HG02610 (cell line): ENCODE results near the gene STX11.
"Not testable (repeated sequence)": the region's sequence is repeated elsewhere in the genome, so short reads cannot be mapped to it uniquely, and the experiment has no call there.

Source experiments
- ATAC-seq: cut with Tn5 transposase; IDR thresholded peaks from one replicate; pipeline ENCODE4 v1.9.1; 2021; ENCODE audit warnings: mild to moderate bottlenecking, moderate library complexity; ENCODE audit not compliant: unreplicated experiment

Gene STX11

DNA sequence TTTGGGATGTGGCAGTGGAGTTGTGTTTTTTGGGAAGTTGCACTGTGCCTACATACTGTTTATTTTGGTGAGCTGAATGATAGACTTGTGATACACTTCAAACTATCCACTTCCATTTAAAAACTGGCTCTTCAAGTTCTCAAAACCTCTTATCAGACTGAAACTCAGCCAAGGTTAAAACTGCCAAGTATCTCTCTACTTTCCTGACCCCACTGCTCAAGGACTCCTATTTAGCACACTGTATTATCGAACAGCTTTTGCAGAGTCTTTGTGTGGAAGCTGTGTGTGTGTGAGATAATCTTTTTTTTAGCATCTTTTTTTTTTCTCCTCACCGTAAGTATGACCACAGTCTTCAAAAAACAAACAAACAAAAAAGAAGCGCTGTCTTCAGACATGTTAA lies 21.1 kb downstream of the STX11 start:
- no peak for ATAC-seq

GRCh38 chr6:144174006-144174405 lies 23.7 kb downstream of the STX11 start:
- ATAC-seq, result no peak

- ATAC-seq, result no peak
These were observed 25.7 kb downstream of the STX11 start for GRCh38 chr6:144176043-144176442.

DNA sequence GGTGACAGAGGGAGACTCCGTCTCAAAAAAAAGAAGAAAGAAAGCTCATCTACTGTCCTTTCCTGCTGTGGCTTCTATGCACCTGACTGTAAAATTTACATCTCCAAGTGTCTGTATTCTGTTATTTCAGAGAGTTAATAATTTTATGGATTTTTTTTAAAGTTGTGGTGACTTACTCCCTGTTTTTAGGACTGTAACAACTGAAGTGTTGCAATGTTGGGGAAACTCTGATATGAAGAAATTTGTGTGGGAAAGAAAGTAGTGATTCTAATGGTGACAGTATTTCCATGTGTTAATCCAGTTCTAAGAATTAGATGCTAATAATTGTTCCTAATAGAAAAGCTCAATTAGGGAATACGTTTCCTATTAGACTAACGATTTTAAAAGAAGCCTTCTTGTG lies 27.4 kb downstream of the STX11 start:
- no peak for ATAC-seq

DNA sequence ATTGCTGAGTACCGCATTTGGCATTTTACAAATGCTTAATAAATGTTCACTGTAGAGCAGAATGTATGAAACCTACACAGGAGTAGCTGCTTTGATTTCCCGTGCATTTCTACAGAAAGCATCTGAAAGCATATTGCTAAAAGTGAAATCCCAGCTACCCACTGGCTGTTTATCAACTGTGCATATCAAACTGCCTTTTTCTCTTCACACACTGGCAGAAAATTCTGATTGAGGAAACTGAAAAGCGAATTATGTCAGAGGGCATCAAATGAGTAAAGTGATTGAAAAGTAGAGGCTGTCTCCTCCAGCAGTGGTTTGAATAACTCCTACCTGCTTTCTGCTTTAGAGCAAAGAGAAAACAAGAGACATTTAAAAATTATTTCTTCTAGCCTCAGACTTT lies 28.0 kb downstream of the STX11 start:
- no peak for ATAC-seq

- ATAC-seq, result no peak
These were observed 28.9 kb downstream of the STX11 start for GRCh38 chr6:144179237-144179636.

DNA sequence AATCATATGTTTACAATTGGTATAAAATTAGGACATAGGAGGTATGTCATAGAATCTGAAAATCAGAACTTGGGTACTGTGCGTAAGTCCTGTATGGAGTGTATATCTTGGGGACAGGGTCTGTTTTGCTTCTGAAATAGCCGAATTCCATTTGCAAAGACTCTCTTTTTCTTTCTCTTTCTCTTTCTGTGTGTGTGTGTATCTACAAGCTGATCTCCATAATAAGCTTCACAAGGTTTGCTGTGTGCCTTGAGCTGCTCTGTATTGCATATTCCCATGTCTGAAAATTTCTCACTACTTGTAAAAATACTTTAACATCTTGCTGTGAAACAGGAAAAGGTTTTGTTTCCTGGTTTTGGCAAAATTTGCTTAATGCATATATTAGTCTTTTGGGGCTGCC lies 29.5 kb downstream of the STX11 start:
- no peak for ATAC-seq

DNA sequence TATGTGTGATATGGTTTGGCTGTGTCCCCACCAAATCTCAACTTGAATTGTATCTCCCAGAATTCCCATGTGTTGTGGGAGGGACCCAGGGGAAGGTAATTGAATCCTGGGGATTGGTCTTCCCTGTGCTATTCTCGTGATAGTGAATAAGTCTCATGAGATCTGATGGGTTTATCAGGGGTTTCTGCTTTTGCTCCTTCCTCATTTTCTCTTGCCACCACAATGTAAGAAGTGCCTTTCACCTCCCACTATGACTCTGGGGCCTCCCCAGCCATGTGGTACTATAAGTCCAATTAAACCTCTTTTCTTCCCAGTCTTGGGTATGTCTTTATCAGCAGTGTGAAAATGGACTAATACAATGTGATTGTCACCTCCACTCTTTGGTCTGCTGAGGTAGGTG lies 30.0 kb downstream of the STX11 start:
- not testable (repeated sequence) for ATAC-seq

DNA sequence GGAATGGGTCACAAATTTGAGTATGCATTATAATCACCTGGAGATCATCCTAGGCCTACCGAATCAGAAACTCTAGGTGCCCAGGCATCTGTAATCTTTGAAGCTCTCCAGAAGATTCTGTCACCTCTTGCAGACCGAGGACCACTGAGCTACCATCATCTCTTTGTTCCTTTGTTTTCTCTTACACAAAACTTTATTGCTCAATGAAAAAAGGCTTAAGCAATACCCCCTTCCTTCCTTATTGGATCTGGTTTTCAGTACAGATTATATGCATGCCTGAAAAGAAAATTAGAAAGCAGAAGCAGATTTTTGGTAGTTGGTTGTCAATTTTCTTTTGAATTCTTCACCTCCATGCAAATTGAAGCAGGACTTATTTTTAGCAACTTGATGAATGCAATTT lies 31.3 kb downstream of the STX11 start:
- no peak for ATAC-seq

DNA sequence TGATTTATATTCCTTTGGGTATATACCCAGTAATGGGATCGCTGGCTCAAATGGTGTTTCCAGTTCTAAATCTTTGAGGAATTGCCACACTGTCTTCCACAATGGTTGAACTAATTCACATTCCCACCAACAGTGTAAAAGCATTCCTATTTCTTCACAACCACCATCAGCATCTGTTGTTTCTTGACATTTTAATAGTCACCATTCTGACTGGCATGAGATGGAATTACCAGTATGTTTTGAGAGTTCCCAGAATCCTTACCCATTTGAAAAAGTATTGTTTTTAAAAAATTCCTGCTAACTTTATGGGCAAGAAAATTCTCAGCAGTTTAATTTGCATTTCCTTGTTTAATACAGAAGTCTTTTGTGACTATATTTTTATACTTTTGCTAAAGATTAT lies 33.9 kb downstream of the STX11 start:
- ATAC-seq, result not testable (repeated sequence)

- no peak for ATAC-seq
These were observed 35.0 kb downstream of the STX11 start for GRCh38 chr6:144185133-144185836.

- ATAC-seq, result no peak
These were observed 36.7 kb downstream of the STX11 start for GRCh38 chr6:144186817-144187625.

DNA sequence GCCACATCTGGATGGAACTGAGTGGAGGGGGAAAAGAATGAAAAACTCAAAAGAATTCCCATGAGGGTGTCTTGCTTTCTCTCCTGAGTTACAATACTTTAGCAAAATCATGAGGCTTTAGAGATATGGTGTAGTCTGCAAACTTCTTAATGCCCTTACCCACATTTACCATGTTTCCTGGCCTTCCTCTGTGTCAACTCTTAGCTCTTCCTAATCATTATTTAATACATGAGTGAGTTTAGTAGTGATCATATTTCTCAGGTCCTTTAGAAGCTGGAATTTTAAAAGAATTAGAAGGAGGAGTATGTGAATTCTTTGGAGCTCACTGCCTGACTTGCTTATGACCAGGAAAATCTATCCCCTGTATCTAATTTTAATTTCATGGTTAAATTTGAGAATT lies 39.0 kb downstream of the STX11 start:
- no peak for ATAC-seq

DNA sequence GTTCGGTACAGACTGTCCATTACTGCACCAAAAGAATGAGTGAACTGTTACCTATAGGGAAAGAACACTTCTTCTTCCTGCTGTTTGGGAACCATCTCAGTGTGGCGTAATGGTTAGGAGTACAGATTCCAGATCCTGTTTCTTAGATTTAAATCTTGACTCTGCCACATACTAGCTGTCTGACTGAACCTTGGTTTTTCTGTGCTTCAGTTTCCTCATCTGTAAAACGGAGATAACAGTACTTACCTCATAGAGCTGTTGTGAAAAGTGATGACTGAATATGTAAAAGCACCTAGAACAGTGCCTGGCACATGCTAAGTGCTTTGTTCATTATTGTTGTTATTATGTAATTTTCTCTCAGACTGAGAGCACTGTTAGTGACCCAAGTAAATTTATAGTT lies 39.8 kb downstream of the STX11 start:
- no peak for ATAC-seq

DNA sequence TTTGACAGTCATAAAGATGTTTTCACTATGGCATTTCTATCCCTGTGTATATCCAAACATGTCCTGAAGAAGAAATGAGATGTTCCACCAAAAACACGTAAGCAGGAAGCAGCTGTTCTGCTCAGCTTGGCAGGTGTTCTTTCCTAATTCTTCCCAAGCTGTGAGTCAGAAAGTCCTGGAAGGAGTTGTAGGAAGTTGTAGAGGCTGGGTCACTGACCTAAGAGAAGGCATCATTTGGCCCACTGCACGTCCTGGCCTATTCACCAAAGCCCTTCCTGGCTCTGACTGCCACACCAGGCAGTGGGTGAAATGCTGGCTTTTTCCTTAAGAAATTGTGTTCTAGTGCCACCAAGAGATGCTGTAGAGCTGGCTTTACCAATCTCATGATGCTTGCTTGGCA lies 40.3 kb downstream of the STX11 start:
- no peak for ATAC-seq

DNA sequence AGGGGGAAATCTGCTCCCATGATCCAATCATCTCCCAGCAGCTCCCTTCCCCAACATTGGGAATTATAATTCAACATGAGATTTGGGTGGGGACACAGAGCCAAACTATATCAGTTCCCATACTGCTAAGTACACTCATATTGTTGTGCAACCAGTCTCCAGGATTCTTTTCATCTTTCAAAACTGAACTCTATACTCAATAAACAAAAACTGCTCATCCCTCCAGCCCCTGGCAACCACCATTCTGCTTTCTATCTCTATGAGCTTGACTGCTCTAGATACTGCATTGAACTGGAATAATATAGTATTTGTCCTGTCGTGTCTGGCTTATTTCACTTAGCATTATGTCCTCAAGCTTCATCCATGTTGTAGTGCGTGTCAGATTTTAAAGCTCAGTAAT lies 42.9 kb downstream of the STX11 start:
- ATAC-seq, result no peak

- ATAC-seq, result no peak
These were observed 44.0 kb downstream of the STX11 start for GRCh38 chr6:144194293-144194810.

- no peak for ATAC-seq
These were observed 45.5 kb downstream of the STX11 start for GRCh38 chr6:144195671-144196270.

GRCh38 chr6:144197919-144198318 lies 47.6 kb downstream of the STX11 start:
- ATAC-seq, result no peak

DNA sequence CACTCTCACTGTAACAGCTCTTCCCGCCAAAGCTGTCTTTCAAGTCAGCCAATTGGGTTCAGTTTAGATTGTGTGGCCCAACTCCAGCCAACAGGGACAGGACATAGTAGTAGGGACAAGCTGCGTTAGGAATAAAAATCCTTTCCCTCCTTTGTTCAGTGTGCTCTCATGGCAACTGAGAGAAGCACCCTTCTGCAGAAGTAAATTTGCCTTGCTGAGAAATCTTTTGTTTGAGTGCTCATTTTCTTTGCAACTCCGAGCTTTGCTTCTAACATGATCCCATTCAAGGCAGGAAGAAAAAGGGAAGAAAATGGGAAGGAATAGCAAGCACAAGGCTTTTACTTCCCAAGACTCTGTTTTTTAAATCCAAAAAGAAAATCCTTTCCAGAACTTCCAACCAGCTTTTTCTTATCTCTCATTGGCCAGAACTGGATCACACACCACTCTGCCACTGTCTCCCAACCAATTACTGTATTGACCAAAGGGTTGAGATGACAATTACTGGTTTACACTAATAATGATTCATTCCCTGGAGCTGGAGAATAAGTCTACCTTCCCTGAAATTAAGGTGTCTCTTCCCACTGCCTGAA lies 52.7 kb downstream of the STX11 start:
- ATAC-seq, result no peak

GRCh38 chr6:144211160-144211559 lies 60.8 kb downstream of the STX11 start:
- ATAC-seq, result no peak
